GM19452 (cell line): ENCODE data around the gene MAD1L1.

ENCODE experiments used
- ATAC-seq: cut with Tn5 transposase; IDR thresholded peaks from one replicate; pipeline ENCODE4 v1.9.1; 2021; ENCODE audit not compliant: unreplicated experiment

The MAD1L1 gene

DNA sequence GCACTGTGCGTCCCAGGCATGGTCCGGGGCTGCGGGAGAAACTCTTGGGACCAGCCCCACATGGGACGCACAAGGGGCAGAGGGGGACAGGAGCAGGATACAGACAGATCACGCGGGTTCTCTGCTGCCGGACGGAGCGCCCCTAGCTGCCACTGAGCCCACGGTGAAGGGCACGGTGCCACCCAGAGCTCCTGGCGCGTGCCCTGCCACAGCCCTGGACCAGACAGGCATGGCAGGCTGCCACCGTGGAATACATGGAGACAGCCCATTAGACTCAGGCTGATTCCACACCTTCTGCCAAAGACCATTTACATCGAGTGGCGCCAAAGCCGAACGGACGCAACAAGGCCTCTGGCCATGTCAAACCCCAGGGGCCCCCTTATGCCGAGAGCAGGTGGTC is 90.4 kb downstream of the MAD1L1 start:
- ATAC-seq: no peak

DNA sequence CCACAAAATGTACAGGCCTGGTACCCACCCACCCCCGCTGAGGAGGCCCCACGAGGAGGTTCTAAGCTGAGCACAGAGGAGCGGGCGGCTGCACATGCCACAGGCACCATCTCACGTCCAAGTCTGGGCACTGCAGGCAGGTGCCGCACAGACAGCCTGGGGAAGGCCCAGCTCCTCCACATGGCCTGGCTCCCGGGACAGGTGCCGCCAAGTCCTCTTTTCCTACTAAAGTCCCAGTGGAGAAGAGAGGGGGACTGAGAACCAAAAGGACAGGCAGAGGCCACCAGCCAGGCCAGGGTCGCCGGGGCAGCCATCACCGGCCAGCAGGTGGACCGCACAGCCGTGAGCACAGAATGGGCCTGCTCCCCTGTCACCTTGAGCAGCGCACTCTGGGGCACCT is 91.1 kb downstream of the MAD1L1 start:
- no peak for ATAC-seq

DNA sequence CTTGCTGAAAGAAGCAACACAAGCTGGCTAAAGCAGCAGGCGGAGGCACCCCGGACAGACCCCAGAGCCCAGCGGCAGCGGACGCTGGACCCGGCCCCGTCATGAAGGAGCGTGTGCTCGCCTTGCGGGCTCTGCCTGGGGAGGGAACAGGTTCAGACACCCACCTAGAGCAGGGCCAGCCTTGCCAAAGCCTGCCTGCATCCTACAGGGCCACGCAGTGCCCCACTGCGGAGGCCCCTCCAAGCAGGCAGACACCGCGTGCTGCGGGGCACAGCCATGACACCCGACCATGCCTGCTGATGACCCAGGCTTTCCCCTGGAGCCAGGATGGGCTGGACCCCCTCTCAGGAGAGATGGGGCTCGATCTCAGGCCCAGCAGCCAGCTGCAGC is 91.7 kb downstream of the MAD1L1 start:
- no peak for ATAC-seq

DNA sequence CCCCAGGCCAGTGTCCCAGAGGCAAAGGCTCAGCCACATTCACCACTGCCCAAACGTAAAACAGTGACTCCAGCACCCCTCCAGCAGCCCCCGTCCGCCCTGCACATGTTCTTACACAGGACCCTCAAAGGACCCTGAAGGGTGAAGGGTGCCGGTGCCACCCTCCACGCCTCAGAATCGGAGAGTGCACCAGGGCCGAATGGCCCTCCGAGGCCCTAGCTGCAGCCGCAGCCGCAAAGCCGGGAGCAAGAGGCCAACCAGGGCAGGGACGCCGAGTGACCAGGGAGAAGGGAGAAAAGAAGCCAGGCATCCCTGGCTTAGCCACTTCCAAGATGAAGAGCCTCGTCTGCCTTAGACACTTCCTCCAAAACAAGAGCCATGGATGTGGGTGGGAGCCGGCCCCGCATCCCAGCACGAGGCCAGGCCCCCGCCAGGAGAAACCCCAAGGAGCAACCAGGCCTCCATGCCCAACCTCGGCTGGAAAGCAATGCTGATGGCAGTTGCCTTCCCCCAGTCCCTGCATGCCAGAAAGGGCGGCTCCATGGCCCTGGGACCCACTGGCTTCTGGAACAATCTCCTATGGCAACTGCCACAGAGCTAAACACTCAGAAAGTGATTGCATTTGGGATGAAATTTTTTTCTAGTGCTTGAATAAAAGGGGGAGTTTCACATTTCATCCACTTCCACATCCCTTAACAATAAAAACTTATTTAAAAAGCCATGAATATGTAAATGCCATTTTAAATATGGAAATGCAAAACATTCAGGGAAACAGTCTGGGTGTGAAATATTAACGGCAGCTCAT is 92.3 kb downstream of the MAD1L1 start:
- ATAC-seq: no peak

DNA sequence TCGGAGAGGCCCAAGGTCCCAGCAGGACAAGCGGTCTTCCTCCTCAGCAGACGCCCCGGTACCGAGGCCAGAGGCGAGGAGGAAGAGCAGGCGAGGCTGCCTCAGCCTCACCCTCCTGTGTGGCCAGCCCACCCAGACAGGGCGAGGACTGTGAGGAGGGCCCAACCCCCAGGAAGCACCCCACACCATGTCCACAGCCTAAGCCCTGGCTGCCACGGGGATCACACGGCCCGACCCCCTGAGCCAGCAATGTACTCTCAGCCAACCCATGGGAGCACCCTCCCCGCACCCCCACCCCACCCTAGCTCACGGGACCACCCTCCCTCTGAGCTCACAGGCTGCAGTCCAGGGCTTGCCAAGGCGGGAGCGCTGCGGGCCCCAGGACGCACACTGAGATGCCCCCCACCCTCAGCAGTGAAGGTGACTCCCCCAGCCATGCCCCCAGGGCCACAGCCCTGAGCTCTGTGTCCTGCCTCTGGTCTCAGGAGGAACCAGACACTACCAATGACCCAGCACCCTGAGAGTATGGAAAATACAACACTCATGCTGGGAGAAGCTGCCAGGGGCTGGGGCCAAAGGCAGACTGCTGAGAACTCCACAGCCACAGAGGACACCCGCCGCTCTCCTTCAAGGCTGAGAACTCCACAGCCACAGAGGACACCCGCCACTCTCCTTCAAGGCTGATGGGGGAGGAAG is 93.6 kb downstream of the MAD1L1 start:
- no peak for ATAC-seq

DNA sequence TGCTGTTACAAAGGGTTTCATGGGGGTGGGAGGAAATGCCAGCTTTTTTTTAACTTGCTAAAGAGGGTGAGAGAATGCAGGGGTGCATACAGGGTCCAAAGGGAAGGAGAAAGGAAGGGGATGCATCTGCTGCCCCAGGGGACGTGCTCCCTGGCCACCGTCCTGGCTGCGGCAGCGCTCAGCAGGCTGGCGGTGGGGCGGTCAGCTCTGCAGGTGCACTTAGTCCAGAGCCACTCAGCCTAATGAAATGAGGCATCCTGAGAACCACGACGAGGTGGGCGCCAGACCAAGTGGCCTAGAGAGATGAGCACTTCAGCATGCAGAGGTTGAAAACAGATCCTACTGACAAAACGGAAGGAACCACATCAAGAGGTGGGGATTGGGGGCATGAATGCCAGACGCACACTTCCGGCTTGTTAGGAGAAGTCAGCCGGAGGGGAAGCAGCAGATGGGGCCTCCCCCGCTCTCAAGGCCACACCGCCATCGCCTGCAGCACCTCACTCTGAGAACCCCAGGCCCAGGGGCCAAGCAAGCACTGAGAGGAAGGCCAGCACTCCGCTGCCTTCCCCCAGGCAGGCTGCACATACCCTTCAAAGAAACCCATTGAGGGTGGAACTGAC is 94.5 kb downstream of the MAD1L1 start:
- peak; percentile 61 for ATAC-seq

DNA sequence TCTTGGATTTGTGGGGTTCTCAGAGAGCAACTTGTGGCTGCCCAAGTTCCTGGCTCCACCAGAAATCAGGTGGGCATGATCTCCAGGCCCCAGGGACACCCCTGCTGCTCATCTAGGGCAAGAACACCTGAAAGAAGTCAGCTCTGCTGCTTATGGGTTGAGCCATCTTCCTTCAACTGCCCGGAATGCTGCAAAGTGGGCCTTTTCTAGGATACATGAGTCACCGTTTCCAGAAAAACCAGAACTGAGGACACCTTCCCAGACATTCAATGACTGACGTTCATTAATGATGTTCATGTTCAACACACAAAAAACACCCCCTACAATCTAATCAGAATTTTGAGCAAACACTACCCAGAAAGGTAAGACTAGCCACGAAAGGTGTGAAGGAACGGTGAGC is 98.0 kb downstream of the MAD1L1 start:
- no peak for ATAC-seq

DNA sequence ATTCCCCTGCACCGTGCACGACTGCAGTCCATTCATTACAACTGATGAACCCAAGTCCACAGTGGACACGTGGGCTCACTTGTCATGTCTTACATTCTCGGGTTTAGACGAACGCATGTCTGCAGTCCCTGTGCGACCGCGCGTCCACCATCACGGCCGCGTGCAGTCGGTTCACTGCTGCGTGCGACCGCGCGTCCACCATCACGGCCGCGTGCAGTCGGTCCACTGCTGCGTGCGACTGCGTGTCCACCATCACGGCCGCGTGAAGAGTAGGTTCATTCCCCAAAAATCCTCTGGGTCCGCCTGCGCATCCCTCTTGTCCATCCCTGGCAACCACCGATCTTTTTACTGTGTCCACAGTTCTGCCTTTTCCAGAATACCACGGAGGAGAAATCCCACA is 100.5 kb downstream of the MAD1L1 start:
- no peak for ATAC-seq

DNA sequence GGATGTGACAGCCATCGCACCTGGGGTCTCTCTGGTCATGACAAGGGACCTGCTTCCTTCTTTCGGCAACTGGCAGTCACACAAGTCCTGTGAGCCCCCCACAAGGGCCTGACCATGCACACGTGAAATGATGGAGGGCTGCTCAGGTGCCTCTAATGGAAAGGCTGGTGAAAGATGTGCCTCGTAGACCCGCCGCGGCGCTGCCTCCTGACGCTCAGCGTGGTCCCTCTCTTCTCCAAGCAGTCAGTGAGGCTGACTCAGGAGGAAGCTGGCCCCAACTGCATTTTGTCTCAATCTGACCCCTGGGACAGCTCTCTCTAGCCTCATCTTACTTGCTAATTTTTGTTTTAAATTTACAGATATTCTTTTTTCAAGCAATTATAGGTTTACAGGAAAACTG is 100.9 kb downstream of the MAD1L1 start:
- ATAC-seq: no peak

DNA sequence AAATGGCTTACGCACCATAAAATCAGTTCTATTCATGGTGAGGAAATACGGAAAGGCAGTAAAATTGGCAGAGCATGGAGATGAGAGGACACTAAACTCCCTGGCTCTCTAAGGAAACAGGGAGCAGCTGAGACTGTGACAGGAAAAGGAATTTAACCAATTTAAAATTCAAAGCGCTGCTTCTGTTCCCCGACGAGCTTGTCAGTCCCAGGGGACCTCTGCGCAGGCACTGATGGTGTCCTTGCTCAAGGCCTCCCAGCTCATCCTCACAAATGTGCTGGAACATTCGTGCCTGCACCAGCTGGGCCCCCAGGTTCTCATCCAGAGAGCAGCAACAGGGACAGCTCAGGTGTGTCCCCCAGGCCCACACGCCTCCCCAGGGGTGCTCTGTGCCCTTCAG is 101.4 kb downstream of the MAD1L1 start:
- ATAC-seq: no peak

DNA sequence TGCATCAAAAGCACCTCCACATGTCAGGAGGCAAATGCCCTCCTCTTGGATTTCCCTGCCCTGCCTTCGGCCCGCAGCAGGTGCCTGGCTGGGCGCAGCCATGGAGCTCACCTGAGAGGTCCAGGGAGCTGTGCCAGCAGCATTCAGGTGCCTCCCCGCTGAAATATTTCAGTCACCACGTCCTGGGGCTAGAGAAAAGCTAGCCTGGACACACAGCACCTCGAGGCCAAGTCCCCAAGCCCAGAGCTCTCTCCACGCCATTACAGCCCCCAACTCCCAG is 102.7 kb downstream of the MAD1L1 start:
- no peak for ATAC-seq

DNA sequence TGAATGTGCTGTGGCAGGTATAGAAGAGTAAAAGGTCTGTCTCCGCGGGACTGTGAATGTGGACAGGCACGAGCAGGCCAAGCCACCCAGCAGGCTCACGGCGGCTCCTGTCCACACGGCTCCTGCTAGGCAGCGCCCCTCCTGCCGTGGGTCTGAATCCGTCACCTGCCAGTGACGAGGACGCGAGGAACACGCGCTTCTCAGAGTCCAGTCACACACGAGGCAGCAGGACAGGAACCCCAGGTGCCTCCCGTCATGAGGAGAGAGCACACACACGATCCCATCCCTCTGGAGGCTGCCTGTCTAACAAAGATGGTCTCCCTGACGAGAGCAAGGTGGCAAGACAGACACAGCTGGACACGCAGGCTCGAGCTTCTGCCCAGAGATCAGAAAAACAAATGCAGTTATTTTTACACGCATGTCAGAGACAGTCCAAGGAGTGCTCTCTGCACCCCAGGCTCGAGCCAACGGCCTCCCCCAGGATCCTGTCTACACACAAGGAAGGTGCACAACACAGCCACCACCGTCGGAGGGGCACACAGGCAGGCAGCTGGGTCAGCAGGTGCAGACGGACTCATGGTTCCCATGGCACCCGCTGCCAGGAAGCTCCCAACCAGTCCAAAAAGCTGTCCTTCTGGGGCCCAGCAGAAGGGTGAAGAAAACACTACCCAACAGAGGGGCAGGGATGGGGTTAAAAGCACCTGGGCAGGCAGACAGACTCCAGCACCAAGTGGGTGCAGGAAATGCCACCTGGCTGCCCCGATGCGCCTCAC is 103.2 kb downstream of the MAD1L1 start:
- no peak for ATAC-seq

DNA sequence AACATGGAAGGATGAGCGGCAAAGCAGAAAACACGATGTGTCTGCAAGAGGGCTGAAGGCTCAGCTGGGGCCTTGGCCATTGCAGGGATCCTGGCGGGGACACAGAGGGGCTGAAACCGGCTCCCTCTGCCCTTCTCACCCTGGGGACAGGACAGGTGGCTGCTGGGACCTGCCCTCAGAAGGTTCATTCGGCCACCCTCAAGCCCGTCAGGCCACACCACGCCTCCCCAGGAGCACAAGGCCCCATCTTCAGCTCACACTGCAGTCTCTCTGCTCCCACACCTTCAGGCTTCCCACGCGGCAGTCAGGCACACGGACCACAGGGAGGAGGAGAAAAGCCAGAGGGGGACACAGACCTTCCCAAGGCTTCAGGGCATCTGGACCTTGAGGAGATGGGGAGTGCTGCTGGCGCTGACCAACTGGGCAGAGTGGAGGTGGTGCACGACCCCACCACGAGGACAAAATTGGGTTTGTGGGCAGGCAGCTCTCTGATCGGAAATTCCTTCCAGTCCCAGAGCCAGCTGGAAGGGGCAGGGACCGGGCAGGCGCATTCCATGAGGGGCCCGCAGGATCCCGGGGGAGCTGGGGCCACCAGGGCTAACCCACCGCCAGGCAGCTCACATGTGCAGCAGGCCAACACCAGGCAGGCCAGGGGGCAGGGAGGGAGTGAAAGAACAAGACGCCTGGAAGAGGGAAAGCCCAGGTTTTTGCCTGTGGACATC is 104.0 kb downstream of the MAD1L1 start:
- no peak for ATAC-seq

DNA sequence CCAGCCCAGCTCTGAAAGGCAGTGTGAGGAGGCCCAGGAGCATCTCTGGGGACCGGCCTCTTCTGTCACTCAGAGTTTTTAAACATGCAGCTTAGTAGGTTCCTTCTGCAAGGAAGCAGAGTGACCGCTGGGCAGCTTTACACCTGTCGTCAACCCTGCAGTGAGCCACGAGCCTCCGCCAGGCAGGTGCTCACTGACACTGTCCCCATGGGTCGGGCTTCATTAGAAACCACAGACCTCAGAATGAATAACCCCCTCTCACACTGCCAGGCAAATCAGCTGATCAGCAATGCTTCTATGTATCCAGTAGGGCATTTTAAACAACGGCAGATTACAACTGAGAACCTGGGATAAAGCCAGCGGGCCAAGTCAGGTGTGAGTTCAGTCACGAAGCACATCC is 106.1 kb downstream of the MAD1L1 start:
- no peak for ATAC-seq

DNA sequence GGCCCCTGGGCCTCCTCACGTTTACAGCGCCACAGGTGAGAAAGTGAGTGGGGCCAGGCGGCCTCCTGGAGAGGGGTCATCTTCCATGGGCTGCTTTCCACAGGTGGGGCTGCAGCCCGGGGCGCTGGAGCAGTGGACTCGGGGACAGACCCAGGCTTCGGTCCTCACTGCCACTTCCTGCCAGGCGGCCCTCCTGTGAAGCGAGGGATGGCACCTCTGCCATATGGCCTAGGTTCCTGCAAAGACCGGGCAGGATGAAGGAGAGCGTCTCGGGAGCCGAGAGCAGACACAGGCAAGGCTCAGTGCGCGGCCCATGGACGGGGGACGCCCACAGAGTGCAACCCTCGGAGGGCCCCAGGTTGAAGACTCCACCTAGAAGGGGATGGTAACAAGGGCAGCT is 106.8 kb downstream of the MAD1L1 start:
- no peak for ATAC-seq

DNA sequence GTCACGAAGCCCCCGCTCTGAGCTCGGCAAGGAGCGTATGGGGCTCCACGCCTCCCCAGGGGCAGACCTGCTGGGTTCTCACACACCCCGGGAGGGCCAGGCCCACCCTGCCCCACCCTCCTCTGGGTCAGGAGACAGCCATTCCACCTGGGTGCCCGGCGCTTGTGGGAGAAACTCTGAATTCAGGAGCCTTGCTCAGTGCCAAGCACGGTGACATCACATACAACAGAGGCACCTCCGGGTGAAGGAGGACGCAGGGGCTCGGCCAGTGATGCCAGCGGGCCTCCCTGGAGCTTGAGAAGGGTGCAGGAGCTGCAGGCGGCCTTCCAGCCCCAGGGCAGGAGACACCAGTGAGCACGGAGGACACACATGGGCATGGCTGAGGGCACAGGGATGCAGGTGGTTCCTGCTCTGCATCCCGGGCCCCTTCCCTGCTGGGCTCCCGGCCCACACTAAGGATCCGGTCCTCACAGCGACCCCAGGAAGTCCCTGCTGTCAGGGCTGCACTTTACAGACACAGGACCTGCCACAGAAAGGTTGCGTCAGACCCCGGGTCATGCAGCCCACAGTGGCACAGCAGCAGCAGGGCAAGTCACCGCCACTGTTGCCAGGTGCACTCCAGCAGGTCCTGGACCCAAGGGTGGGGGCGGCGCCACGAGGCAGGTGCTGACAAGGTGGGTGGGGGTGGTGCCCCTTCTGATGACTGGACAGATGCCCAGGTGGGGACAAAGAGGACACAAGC is 108.0 kb downstream of the MAD1L1 start:
- ATAC-seq: no peak

DNA sequence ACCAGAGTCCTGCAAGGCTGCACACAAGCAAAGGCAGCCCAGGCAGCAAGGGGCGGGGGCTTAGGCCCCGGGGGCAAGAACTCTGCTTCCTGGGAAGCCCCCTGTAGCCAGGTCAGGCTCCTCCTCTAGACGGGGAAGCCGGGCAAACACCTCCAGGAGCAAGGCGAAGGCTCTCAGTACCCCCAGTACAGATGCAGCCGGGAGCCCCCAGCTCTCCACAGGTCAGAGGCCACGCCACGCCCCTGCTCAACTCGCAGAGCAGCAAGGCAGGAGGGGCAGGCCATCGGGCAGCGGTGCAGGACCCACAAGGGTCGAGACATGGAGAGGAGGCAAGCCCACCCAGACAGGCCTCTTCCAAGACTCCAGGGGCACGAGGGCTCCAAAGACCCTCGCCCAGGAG is 108.8 kb downstream of the MAD1L1 start:
- no peak for ATAC-seq

DNA sequence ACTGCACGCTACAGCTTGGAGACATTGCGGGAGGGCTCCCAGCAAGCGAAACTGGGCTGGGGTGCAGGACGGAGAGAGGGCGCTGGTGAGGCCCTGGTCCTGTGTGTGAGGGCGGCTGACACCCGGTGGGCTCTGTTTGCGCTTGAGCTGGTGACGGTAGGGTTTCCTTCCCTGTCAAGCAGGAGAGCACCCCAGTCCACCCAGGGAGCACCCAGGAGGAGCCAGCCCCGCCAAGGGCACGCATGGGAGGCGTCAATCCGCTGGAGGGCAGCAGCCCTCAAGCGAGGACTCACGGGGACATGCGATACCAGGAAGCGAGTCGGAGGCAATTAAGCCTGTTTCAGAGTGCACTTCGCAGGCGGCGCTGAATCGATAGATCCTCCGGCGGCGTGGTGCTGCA is 109.4 kb downstream of the MAD1L1 start:
- no peak for ATAC-seq

DNA sequence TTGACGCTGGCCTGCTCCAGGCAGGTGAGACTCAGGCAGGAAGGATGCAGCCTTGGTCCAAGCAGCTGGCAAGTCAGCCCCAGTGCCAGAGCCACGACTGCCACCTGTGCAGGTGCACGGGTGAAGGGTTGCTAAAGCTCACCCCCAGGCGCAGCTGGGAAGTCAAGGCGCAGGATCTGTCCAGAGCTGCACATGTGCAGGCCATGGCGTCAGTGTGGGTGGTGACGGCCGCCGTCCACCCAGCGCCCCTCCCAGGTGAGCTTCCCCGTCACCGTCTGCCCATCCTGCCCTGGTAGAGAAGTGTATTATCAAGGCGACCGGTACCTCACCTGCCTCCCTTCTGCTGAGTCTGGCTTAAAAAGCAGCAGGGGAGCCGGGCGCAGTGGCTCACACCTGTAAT is 110.1 kb downstream of the MAD1L1 start:
- ATAC-seq: no peak
